Esophagus muscularis mucosa (tissue), 4 donors: ENCODE results near the gene KRTAP5-10. TPM values are rescaled to one million over a fixed set of nuclear protein-coding genes. Genes with fewer than 3 reads are reported as not detected.

Source experiments
- DNase-seq: peaks from one replicate; pipeline ENCODE4 v3.0.0-alpha.2; 2017; ENCODE audit errors: extremely low spot score
- H3K27ac ChIP-seq, 4 donors: fragments of 200-600 bp; sonication (generic); replicated peaks in 1 of 4; 1 replicate in 3 of 4; 2 replicates in 1 of 4; pipeline ENCODE4 v1.5.1; 2016 to 2019; ENCODE audit warnings: mild to moderate bottlenecking in 1 of 4
- H3K27me3 ChIP-seq, 4 donors: fragments of 200-600 bp; sonication (generic); one replicate each; pipeline versions ENCODE4 v1.5.1 to v1.6.0; 2016 to 2019
- H3K36me3 ChIP-seq, 4 donors: fragments of 200-600 bp; sonication (generic); one replicate each; pipeline ENCODE4 v1.5.1; 2016 to 2019
- H3K4me1 ChIP-seq, 4 donors: fragments of 200-600 bp; sonication (generic); one replicate each; pipeline ENCODE4 v1.5.1; 2016 to 2019
- H3K4me3 ChIP-seq, 4 donors: fragments of 200-600 bp; sonication (generic); 1 replicate in 2 of 4; 2 replicates in 2 of 4; pipeline ENCODE4 v1.5.1; 2016 to 2019; ENCODE audit warnings: mild to moderate bottlenecking in 4 of 4, moderate library complexity in 1 of 4
- H3K9me3 ChIP-seq, 4 donors: fragments of 200-600 bp; sonication (generic); 1 replicate in 3 of 4; 2 replicates in 1 of 4; pipeline ENCODE4 v1.5.1; 2016 to 2019
- CTCF ChIP-seq, 3 experiments: fragments of 200-600 bp in 2 of 3; fragments of 450-650 bp in 1 of 3; sonication (generic) in 2 of 3; IDR thresholded peaks; one replicate each; pipeline ENCODE4 v1.5.1; 2017 to 2019; ENCODE audit warnings: antibody characterized with exemption in 3 of 3, mild to moderate bottlenecking in 2 of 3, moderate library complexity in 1 of 3
- EP300 ChIP-seq: sonication (generic); formaldehyde crosslinking; IDR thresholded peaks from one replicate; pipeline ENCODE4 v1.6.1; 2017; ENCODE audit warnings: antibody characterized with exemption
- POLR2A ChIP-seq: fragments of 450-650 bp; IDR thresholded peaks from one replicate; pipeline ENCODE4 v1.6.1; 2017; ENCODE audit warnings: antibody characterized with exemption, moderate library complexity, mild to moderate bottlenecking, low read depth
- POLR2AphosphoS5 ChIP-seq, 2 donors: sonication (generic); formaldehyde crosslinking; IDR thresholded peaks; one replicate each; pipeline ENCODE4 v1.6.1; 2017; ENCODE audit warnings: antibody characterized with exemption in 2 of 2
- WGBS: methylation state at CpG from one replicate; pipeline ENCODE4 v1.1.5; 2018; 5-methylcytosine and 5-hydroxymethylcytosine counted together
- intact Hi-C: fragments of 100-400 bp; cut with DNase I; formaldehyde crosslinking; loops from one replicate; pipeline ENCODE4 v1.15.1; 2023
- total RNA-seq, 4 donors: library from RNA; depleted of rRNA; stranded (reverse); fragments of >200 nt; gene quantifications; one replicate each; pipeline versions ENCODE4 v1.1.0 to v1.2.1, GENCODE V29; 2016

Gene KRTAP5-10
- total RNA-seq, 4 donors from 2014 or later: not detected

- Histone ChIP-seq H3K27me3 (peaks cover 0 to 27% (median 0%) of the 10 kb centered on the region in 4 donors), H3K9me3 (no peaks in the 10 kb centered on the region), H3K27ac (no peak overlapping the region), H3K4me3 (no peak overlapping the region), H3K36me3 (no peaks in the 10 kb centered on the region), H3K4me1 (no peaks in the 10 kb centered on the region)
- intact Hi-C loops: no loop called here
- WGBS: 80% methylated on average over 7 of the region's 7 CpGs
- DNase-seq: no peak
- TF ChIP-seq EP300 (no peak), POLR2A (no peak), POLR2AphosphoS5 (IDR thresholded peaks at IDR 0.05) (no peak), CTCF (IDR thresholded peaks at IDR 0.05) (no peak)
Observed at GRCh38 chr11:71542382-71542781, 23.0 kb upstream of the KRTAP5-10 start.

GRCh38 chr11:71542879-71543777, 22.2 kb upstream of the KRTAP5-10 start:
- Histone ChIP-seq H3K4me1 (no peaks in the 10 kb centered on the region), H3K9me3 (no peaks in the 10 kb centered on the region), H3K27me3 (peaks cover 0 to 35% (median 0%) of the 10 kb centered on the region in 4 donors), H3K36me3 (no peaks in the 10 kb centered on the region), H3K27ac (no peak overlapping the region), H3K4me3 (no peak overlapping the region)
- TF ChIP-seq POLR2AphosphoS5 (IDR thresholded peaks at IDR 0.05) (no peak), POLR2A (no peak), CTCF (IDR thresholded peaks at IDR 0.05) (no peak), EP300 (no peak)
- WGBS: 78% methylated on average over 14 of the region's 15 CpGs
- intact Hi-C loops: no loop called here
- DNase-seq: no peak

GRCh38 chr11:71543866-71544265, 21.5 kb upstream of the KRTAP5-10 start:
- Histone ChIP-seq H3K4me3 (no peak overlapping the region), H3K4me1 (no peaks in the 10 kb centered on the region), H3K36me3 (no peaks in the 10 kb centered on the region), H3K27me3 (peaks cover 0 to 42% (median 0%) of the 10 kb centered on the region in 4 donors), H3K9me3 (no peaks in the 10 kb centered on the region), H3K27ac (no peak overlapping the region)
- TF ChIP-seq POLR2A (no peak), POLR2AphosphoS5 (IDR thresholded peaks at IDR 0.05) (no peak), CTCF (IDR thresholded peaks at IDR 0.05) (no peak), EP300 (no peak)
- intact Hi-C loops: no loop called here
- WGBS: 76% methylated on average over 7 of the region's 8 CpGs
- no peak for DNase-seq

- TF ChIP-seq EP300: no peak
- no peaks in the 10 kb centered on the region for H3K36me3 ChIP-seq
- H3K4me3 ChIP-seq: no peak overlapping the region
- H3K9me3 ChIP-seq: no peaks in the 10 kb centered on the region
- peaks cover 0 to 46% (median 0%) of the 10 kb centered on the region in 4 donors for H3K27me3 ChIP-seq
- intact Hi-C loops: no loop called here
- DNase-seq: no peak
- 91% methylated on average over 6 of the region's 6 CpGs for WGBS
- no peak overlapping the region for H3K27ac ChIP-seq
- H3K4me1 ChIP-seq: no peaks in the 10 kb centered on the region
Observed at GRCh38 chr11:71544525-71545214, 20.7 kb upstream of the KRTAP5-10 start.

GRCh38 chr11:71545405-71545966, 19.9 kb upstream of the KRTAP5-10 start:
- WGBS: 90% methylated on average over 6 of the region's 12 CpGs
- H3K4me3 ChIP-seq: no peak overlapping the region
- no peak for TF ChIP-seq EP300
- no peak for TF ChIP-seq POLR2AphosphoS5 (IDR thresholded peaks at IDR 0.05)
- H3K36me3 ChIP-seq: no peaks in the 10 kb centered on the region
- no peak overlapping the region for H3K27ac ChIP-seq
- no peak for DNase-seq
- H3K9me3 ChIP-seq: no peaks in the 10 kb centered on the region
- intact Hi-C loops: no loop called here
- peaks cover 0 to 46% (median 0%) of the 10 kb centered on the region in 4 donors for H3K27me3 ChIP-seq
- no peaks in the 10 kb centered on the region for H3K4me1 ChIP-seq
